ENCODE measurements around the gene KDM2A. TPM values are rescaled to one million over a fixed set of nuclear protein-coding genes. Genes with fewer than 3 reads are reported as not detected.

Gene KDM2A
- total RNA-seq, 2 donors from 2014 or later, result 40.1 to 130 TPM

GRCh38 chr11:67211656-67212436 is 92.8 kb downstream of the KDM2A start:
- Histone ChIP-seq H3K4me3 (no peak overlapping the region), H3K4me1 (ENCODE audit: control insufficient read depth in 1 of 2, low read depth in 2 of 2) (no peaks in the 10 kb centered on the region), H3K9me3 (no peaks in the 10 kb centered on the region), H3K27ac (no peak overlapping the region), H3K36me3 (peaks cover 26% of the 10 kb centered on the region), H3K27me3 (replicated peaks; ENCODE audit: insufficient read depth) (no peaks in the 10 kb centered on the region)
- ATAC-seq (ENCODE audit: insufficient number of reproducible peaks, low FRiP score, low read depth), result no peak
- DNase-seq (ENCODE audit: low spot score), result no peak
- TF ChIP-seq CTCF (IDR thresholded peaks at IDR 0.05), result no peak

- Histone ChIP-seq H3K27me3 (replicated peaks; ENCODE audit: insufficient read depth) (no peaks in the 10 kb centered on the region), H3K36me3 (peaks cover 30% of the 10 kb centered on the region), H3K9me3 (no peaks in the 10 kb centered on the region), H3K27ac (no peak overlapping the region), H3K4me1 (ENCODE audit: control insufficient read depth in 1 of 2, low read depth in 2 of 2) (no peaks in the 10 kb centered on the region), H3K4me3 (no peak overlapping the region)
- ATAC-seq (ENCODE audit: insufficient number of reproducible peaks, low FRiP score, low read depth), result no peak
- TF ChIP-seq CTCF (IDR thresholded peaks at IDR 0.05), result no peak
- no peak for DNase-seq (ENCODE audit: low spot score)
Observed at GRCh38 chr11:67213178-67213621, 94.1 kb downstream of the KDM2A start.

GRCh38 chr11:67227726-67228125 is 108.7 kb downstream of the KDM2A start:
- no peaks in the 10 kb centered on the region for H3K4me1 ChIP-seq (ENCODE audit: control insufficient read depth in 1 of 2, low read depth in 2 of 2)

GRCh38 chr11:67230406-67230805 is 111.3 kb downstream of the KDM2A start:
- Histone ChIP-seq H3K4me3 (no peak overlapping the region), H3K27me3 (replicated peaks; ENCODE audit: insufficient read depth) (no peaks in the 10 kb centered on the region), H3K4me1 (ENCODE audit: control insufficient read depth in 1 of 2, low read depth in 2 of 2) (no peaks in the 10 kb centered on the region), H3K9me3 (no peaks in the 10 kb centered on the region), H3K36me3 (peaks cover 40% of the 10 kb centered on the region), H3K27ac (no peak overlapping the region)
- no peak for TF ChIP-seq CTCF (IDR thresholded peaks at IDR 0.05)
- no peak for ATAC-seq (ENCODE audit: insufficient number of reproducible peaks, low FRiP score, low read depth)
- DNase-seq (ENCODE audit: low spot score), result no peak

More at GRCh38 chr11:67227726-67228125, 108.7 kb downstream of the KDM2A start:
- peaks cover 44% of the 10 kb centered on the region for H3K36me3 ChIP-seq
- H3K27ac ChIP-seq, result no peak overlapping the region
- no peaks in the 10 kb centered on the region for H3K9me3 ChIP-seq
- no peaks in the 10 kb centered on the region for H3K27me3 ChIP-seq (replicated peaks; ENCODE audit: insufficient read depth)
- TF ChIP-seq CTCF (IDR thresholded peaks at IDR 0.05), result no peak
- DNase-seq (ENCODE audit: low spot score) (no peak), ATAC-seq (ENCODE audit: insufficient number of reproducible peaks, low FRiP score, low read depth) (no peak)
- no peak overlapping the region for H3K4me3 ChIP-seq

- Histone ChIP-seq H3K4me3 (no peak overlapping the region), H3K36me3 (peaks cover 40% of the 10 kb centered on the region), H3K27me3 (replicated peaks; ENCODE audit: insufficient read depth) (no peaks in the 10 kb centered on the region), H3K27ac (no peak overlapping the region), H3K4me1 (ENCODE audit: control insufficient read depth in 1 of 2, low read depth in 2 of 2) (no peaks in the 10 kb centered on the region), H3K9me3 (no peaks in the 10 kb centered on the region)
- TF ChIP-seq CTCF (IDR thresholded peaks at IDR 0.05), result no peak
- DNase-seq (ENCODE audit: low spot score), result no peak
- ATAC-seq (ENCODE audit: insufficient number of reproducible peaks, low FRiP score, low read depth), result no peak
Observed at GRCh38 chr11:67230886-67231285, 111.8 kb downstream of the KDM2A start.
